Measurements from ENCODE around the gene RCAN2.

The RCAN2 gene

DNA sequence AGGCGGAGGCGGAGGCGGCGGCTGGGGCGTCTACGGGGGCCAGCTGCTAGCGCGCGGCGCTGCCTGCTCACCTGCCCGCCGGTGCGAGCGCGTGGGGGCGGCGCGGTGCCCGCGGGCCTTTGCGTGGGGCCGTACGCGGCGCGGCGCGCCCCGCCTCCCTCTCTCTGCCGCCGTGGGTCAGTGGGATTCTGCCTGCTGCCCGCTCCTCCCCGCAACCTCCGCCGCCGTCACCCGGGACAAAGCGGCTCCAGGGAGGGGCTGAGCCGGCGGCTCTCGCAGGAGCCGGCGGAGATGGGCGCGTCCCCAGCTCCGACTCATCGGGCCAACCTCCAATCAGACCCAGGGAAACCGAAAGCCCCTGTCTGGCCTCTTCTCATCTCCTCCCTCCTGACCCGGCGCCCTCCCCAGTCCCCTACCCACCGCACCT, at the start of gene RCAN2:
Gene RCAN2 (minus strand): TSS at position 249 of the 427 bp plus-strand sequence.
- Mint-ChIP-seq H3K4me1 (ENCODE audit: low read depth) (peaks cover 13% of the 10 kb centered on the region), H3K27ac (no peak within 1 kb of the TSS), H3K27me3 (peaks cover 77% of the 10 kb centered on the region), H3K4me3 (peak within 1 kb of the TSS; percentile 65), H3K36me3 (ENCODE audit: low read depth) (no peaks in the 10 kb centered on the region), H3K9me3 (no peaks in the 10 kb centered on the region)

DNA sequence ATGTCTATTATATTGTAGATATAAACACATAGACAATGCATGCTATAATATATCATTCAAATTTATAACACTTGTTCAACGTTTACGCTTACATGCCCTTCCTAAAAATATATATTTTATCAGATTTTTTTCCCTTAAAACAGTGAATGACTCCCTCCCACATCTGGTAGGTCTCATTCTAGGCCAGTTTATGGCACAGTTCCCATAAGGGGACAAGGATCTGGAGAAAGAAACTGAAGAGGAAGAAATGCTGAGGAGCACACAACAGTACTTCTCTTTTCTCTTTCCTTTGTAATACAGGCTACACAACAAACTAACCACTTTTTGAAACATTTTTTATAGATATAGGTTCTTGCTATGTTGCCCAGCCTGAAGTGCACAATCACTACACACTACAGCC, 48.6 kb upstream of the RCAN2 start:
- Mint-ChIP-seq H3K27ac (no peak overlapping the region), H3K4me3 (no peak overlapping the region), H3K9me3 (peaks cover 17% of the 10 kb centered on the region), H3K4me1 (ENCODE audit: low read depth) (no peaks in the 10 kb centered on the region), H3K36me3 (ENCODE audit: low read depth) (no peaks in the 10 kb centered on the region), H3K27me3 (peaks cover 55% of the 10 kb centered on the region)

DNA sequence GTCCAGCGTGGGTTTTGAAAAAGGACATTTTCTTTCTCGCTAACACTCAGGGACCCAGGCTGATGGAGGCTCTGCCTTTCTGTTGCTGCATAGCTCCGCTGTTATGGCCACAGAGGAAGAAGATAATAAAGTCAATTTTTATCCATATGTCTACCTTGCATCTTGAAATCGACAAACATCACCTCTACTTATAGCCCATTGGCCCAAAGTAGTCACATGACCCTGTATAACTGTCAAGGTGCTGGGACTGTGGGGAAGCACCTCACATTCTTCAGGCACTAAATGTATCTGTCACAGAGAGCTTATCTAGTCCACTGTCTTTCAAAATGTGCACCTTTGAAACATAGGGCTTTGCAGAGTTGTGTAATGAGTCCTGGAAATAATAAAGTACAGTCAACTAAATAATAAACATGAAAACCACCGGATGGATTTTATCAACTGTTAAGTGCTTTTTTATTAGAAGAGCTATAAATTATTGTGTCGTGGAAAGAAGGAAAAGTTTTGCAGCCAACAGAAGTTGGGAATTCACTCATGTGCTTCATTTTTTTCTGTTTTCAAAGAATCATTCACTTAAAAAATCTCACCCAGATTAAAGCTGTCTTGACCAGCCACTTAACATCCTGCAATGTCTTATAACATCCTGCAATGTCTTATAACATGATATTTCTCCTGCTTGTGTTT, 47.7 kb upstream of the RCAN2 start:
- no peaks in the 10 kb centered on the region for H3K4me1 Mint-ChIP-seq (ENCODE audit: low read depth)
- peaks cover 49% of the 10 kb centered on the region for H3K27me3 Mint-ChIP-seq
- H3K9me3 Mint-ChIP-seq, result peaks cover 11% of the 10 kb centered on the region
- H3K36me3 Mint-ChIP-seq (ENCODE audit: low read depth), result no peaks in the 10 kb centered on the region
- no peak overlapping the region for H3K4me3 Mint-ChIP-seq
- no peak overlapping the region for H3K27ac Mint-ChIP-seq

DNA sequence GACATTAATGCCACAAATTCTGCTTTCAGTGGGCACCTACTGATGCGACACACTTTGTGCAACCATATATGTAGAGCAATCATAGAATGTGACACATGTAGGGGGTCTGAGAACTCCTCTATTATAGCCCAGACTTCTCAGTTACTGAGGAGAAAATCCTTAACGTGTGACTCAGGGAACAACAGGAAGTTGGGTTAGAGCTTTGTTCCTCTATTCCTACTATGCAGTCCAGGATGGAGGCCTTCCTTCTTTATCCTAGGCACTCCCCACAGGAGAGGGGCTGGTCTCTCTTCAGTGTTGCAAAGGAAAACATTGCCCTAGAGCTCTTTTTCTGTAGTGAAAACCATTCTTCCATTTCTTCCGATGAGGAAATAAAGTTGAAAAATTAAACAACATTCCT, 39.6 kb upstream of the RCAN2 start:
- Mint-ChIP-seq H3K4me3 (no peak overlapping the region), H3K36me3 (ENCODE audit: low read depth) (no peaks in the 10 kb centered on the region), H3K4me1 (ENCODE audit: low read depth) (no peaks in the 10 kb centered on the region), H3K9me3 (no peaks in the 10 kb centered on the region), H3K27ac (no peak overlapping the region), H3K27me3 (peaks cover 34% of the 10 kb centered on the region)

DNA sequence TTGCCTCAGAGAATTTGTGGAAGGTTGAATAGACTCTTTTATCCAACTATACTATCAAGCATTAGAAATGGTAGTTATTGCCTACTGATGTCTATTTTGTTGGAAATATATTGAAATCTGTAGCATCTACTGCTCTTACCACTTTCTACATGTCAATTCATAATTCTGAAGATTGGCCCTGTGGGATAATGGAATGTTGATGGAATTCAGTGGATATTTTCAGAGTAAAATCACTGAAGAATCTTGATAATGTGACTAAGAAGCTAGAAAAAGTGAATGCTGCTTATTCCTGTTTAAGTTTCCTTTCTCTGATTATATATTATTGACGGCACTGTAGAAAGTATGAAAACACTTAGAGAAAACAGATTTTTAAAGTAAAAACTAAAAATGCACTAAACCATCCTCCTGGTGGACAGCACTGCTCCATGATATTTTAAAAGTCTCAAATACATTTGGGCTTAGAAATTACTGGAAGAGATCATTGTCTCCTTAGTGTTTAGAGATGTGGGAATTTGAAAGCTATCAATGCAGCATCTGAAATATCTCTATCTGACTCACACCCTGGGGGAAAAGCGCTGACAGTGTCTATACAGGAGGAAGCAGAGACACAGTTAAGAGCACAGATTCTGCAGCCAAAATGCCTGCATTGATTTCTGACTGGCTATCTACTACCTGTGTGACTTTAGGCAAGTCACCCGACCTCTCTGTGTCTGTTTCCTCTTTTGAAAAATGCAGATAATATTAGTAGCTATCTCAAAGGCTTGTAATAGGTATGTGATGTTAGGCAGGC, 37.9 kb upstream of the RCAN2 start:
- no peaks in the 10 kb centered on the region for H3K9me3 Mint-ChIP-seq
- H3K36me3 Mint-ChIP-seq (ENCODE audit: low read depth), result no peaks in the 10 kb centered on the region
- H3K27me3 Mint-ChIP-seq, result peaks cover 39% of the 10 kb centered on the region
- H3K4me3 Mint-ChIP-seq, result no peak overlapping the region
- no peaks in the 10 kb centered on the region for H3K4me1 Mint-ChIP-seq (ENCODE audit: low read depth)
- no peak overlapping the region for H3K27ac Mint-ChIP-seq

DNA sequence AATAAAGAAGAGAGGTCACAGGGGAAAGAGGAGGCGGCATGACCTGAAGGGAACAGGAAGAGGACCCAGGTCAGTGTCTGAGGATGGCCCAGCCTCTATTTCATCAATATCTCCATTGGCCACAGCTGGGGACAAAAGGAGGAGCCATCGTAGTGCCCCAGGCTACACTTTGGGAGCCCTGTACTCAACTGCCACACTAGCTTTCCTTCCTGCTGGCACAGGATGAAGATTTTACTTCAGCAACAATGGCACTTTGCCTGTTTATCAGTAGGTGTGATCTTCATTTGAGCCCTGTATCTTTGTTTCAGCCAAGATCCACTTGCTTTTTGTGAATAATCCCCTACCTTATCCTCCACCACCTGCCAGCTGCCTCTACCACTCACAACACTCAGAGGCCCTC, 35.4 kb upstream of the RCAN2 start:
- Mint-ChIP-seq H3K36me3 (ENCODE audit: low read depth) (no peaks in the 10 kb centered on the region), H3K4me3 (no peak overlapping the region), H3K27ac (no peak overlapping the region), H3K27me3 (peaks cover 41% of the 10 kb centered on the region), H3K9me3 (no peaks in the 10 kb centered on the region), H3K4me1 (ENCODE audit: low read depth) (no peaks in the 10 kb centered on the region)

DNA sequence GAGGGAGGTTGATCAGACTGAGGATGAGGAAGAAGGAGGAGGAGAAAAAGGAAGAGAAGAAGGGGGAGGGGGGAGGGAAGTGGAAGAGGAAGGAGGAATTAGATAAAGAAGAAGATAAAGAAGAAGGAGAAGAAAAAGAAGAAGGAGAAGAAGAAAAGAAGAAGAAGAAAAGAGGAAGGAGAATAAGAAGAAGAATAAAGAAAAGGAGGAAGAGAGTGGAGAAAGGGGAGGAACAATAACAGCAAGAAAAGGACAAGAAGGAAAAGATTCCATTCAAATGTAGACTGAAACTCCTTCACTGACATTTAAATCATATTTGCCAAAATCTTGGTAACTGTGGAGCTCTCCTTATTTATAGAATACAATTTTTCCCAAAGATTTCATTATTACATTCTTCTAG, 34.3 kb upstream of the RCAN2 start:
- no peaks in the 10 kb centered on the region for H3K4me1 Mint-ChIP-seq (ENCODE audit: low read depth)
- no peak overlapping the region for H3K4me3 Mint-ChIP-seq
- H3K36me3 Mint-ChIP-seq (ENCODE audit: low read depth), result no peaks in the 10 kb centered on the region
- peaks cover 41% of the 10 kb centered on the region for H3K27me3 Mint-ChIP-seq
- no peaks in the 10 kb centered on the region for H3K9me3 Mint-ChIP-seq
- no peak overlapping the region for H3K27ac Mint-ChIP-seq

DNA sequence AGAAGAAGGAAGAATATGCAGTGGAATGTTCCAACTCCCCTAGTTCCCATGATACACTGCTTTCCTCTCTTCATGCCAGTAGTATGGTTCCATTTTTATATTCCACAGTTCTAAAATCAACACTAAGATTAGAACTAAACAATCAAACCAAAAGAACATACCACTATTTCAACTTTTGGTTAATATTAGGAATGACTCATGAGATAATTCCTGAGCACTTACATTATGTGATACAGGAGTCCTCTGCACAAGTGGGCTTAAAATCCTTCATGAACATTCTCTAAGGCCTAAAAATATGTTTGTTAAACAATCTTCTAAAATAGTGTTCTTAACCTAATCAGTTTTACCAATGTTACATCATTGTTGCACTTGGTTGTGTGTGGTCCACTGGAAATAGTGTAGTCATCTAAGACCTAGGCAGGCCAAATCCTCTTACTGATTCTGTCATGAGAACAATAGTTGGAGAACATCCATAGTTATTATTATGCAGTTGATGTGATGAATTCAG, 30.3 kb upstream of the RCAN2 start:
- H3K4me1 Mint-ChIP-seq (ENCODE audit: low read depth), result no peaks in the 10 kb centered on the region
- H3K4me3 Mint-ChIP-seq, result no peak overlapping the region
- no peaks in the 10 kb centered on the region for H3K9me3 Mint-ChIP-seq
- peaks cover 26% of the 10 kb centered on the region for H3K27me3 Mint-ChIP-seq
- no peaks in the 10 kb centered on the region for H3K36me3 Mint-ChIP-seq (ENCODE audit: low read depth)
- H3K27ac Mint-ChIP-seq, result no peak overlapping the region

DNA sequence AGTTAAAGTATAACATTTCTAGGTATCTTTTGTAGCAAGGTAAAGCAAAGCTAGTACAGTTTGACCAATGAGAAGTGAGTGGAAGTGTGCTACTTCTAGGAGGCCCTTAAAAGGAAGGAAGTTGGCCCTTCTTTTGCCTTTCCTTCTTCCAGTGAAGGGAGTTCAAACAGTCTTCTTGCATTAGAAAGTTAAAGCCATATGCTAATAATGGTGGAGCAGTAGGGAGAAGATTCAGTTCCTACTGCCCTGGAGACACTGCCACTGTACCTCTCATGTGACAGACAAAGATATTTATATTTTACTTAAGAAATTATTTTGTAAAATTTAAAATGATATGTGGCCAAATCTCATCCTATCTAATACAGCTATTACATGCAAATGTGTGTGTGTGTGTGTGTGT, 26.0 kb upstream of the RCAN2 start:
- no peak overlapping the region for H3K4me3 Mint-ChIP-seq
- no peaks in the 10 kb centered on the region for H3K36me3 Mint-ChIP-seq (ENCODE audit: low read depth)
- peaks cover 3% of the 10 kb centered on the region for H3K27me3 Mint-ChIP-seq
- H3K4me1 Mint-ChIP-seq (ENCODE audit: low read depth), result no peaks in the 10 kb centered on the region
- H3K27ac Mint-ChIP-seq, result no peak overlapping the region
- H3K9me3 Mint-ChIP-seq, result no peaks in the 10 kb centered on the region

DNA sequence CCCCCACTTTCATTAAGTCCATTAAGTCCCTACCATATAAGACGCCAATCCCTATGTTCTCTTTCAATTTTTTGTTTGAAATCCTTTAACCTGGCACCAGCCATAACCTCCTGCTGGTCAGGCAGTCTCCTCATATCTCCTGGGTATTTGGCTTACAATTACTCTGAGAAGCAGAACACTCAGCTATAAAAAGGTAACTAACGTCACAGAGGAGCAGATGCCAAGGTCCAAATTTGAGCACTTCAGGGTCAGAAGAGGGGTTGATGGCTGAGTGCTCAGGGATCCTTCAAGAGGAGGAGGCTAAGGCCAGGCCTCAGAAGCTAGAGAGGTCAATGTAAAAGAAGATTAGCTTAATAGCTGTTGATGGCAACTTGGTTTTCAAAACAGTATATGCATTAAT, 22.3 kb upstream of the RCAN2 start:
- peaks cover 5% of the 10 kb centered on the region for H3K27me3 Mint-ChIP-seq
- no peaks in the 10 kb centered on the region for H3K9me3 Mint-ChIP-seq
- H3K4me3 Mint-ChIP-seq, result no peak overlapping the region
- no peaks in the 10 kb centered on the region for H3K4me1 Mint-ChIP-seq (ENCODE audit: low read depth)
- no peaks in the 10 kb centered on the region for H3K36me3 Mint-ChIP-seq (ENCODE audit: low read depth)
- H3K27ac Mint-ChIP-seq, result no peak overlapping the region

DNA sequence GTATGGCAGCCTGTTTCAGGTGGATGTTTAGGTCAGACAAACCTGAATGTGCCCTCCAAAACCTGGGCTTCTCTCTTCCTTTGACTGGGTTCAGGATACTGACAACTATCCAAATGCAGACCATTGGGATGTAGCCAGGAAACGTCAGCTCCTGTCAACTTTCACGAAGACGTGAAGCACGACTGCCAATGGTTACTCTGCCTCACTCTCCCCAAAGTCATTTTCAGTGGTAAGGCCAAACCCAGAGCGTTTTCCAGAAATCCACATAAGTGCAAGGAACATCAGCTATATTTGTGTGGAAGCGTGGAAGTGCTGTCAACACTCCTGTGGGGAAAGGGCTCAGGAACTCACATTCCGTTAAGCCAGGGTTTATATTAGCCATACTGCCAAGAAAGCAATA, 20.1 kb upstream of the RCAN2 start:
- Mint-ChIP-seq H3K27me3 (peaks cover 5% of the 10 kb centered on the region), H3K4me3 (no peak overlapping the region), H3K4me1 (ENCODE audit: low read depth) (no peaks in the 10 kb centered on the region), H3K27ac (no peak overlapping the region), H3K36me3 (ENCODE audit: low read depth) (no peaks in the 10 kb centered on the region), H3K9me3 (no peaks in the 10 kb centered on the region)

DNA sequence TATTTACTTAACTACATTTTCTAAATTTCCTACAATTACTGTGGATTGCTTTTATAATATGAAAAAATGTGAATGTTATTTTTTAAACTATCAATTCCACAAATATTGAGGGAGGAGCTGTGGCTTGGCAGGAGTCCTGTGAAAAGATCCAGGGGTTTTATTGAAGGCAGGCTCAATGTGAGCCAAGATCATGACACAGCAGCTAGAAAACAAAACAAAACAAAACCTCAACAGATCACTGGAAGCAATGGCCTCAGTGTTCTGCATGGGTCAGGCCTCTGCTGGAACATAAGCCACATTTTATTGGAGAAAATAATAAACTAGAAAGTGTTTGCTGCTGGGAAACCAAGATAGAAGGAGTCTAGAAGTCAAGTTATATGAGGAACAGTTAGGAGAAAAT, 19.4 kb upstream of the RCAN2 start:
- Mint-ChIP-seq H3K27ac (no peak overlapping the region), H3K4me1 (ENCODE audit: low read depth) (no peaks in the 10 kb centered on the region), H3K36me3 (ENCODE audit: low read depth) (no peaks in the 10 kb centered on the region), H3K27me3 (peaks cover 5% of the 10 kb centered on the region), H3K4me3 (no peak overlapping the region), H3K9me3 (no peaks in the 10 kb centered on the region)

DNA sequence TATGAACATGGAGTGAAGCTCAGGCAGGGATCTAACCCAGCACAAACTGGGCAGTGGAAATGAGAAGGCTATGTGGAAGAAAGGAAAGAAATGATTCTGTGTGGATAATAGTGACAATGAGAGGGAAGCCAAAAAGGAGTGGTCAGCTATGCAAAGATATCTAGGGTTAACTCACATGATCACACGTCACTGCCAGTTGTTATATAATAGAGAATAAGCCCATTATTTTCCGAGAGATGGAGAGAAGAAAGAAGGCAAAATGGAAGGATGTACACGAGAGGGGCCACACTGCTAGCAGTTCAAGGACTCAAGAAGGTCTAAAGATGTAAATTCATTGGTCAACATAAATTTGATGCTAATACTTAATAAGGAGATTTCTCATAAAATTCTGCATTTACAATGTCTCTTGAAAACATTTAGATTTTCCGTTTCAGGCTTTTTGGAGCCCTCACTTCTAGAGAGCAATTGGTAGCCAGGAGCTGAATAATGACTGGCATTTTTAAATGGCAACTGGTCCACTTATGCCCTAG, 18.8 kb upstream of the RCAN2 start:
- no peaks in the 10 kb centered on the region for H3K36me3 Mint-ChIP-seq (ENCODE audit: low read depth)

DNA sequence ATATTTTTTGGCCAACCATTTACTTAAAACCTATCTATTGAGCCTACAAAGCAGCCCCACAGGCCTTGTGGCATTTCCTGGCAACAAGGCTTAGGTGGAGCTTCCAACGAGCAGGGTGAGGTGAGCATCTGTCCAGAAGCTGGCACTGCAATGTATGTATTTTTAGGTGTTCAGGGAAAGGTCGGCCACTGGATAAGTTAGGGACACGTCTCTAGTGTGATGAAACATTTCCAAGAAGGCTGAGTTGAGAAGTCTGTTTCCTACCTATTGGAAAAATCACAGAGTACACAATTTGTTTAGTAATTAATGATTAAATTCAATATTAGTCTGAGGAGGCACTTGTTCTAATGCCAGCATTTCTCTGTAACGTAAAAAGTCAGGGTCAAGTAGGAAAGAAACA, 17.8 kb upstream of the RCAN2 start:
- Mint-ChIP-seq H3K4me1 (ENCODE audit: low read depth) (no peaks in the 10 kb centered on the region), H3K27ac (no peak overlapping the region), H3K9me3 (no peaks in the 10 kb centered on the region)

More for the DNA sequence above, 18.8 kb upstream of the RCAN2 start:
- no peaks in the 10 kb centered on the region for H3K9me3 Mint-ChIP-seq
- no peak overlapping the region for H3K4me3 Mint-ChIP-seq
- peaks cover 10% of the 10 kb centered on the region for H3K27me3 Mint-ChIP-seq
- H3K27ac Mint-ChIP-seq, result no peak overlapping the region
- H3K4me1 Mint-ChIP-seq (ENCODE audit: low read depth), result no peaks in the 10 kb centered on the region

DNA sequence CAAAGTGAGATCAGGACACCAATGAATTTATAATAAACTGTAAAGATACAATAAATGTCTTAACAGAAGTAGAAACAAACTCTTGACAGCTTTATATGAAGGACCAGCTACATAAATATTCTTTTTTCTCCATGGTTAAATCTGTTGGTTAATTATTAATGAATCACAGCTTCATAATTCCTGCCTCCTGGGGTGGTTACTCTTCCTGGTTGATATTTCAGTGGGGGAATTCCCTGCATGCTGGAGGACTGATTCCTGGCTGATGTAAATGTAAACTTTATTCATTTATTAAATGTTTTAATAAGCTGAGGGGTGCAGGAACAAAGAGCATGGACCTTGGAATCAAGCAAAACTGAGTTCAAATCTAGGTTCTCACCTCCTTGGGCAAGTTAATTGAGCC, 16.2 kb upstream of the RCAN2 start:
- no peaks in the 10 kb centered on the region for H3K9me3 Mint-ChIP-seq
- H3K27ac Mint-ChIP-seq, result no peak overlapping the region
- H3K4me1 Mint-ChIP-seq (ENCODE audit: low read depth), result no peaks in the 10 kb centered on the region
- H3K27me3 Mint-ChIP-seq, result peaks cover 10% of the 10 kb centered on the region
- H3K4me3 Mint-ChIP-seq, result no peak overlapping the region
- no peaks in the 10 kb centered on the region for H3K36me3 Mint-ChIP-seq (ENCODE audit: low read depth)

More for the DNA sequence above, 17.8 kb upstream of the RCAN2 start:
- H3K4me3 Mint-ChIP-seq, result no peak overlapping the region
- peaks cover 10% of the 10 kb centered on the region for H3K27me3 Mint-ChIP-seq
- no peaks in the 10 kb centered on the region for H3K36me3 Mint-ChIP-seq (ENCODE audit: low read depth)

Data from stimulated activated naive CD8-positive, alpha-beta T cell treated with anti-CD3 and anti-CD28 coated beads, Interleukin-15, Interleukin-2, amounts not matched to agents 100 ng/mL and 50 ng/mL, for 24 hours (primary cell).